LHCN-M2 (cell line): ENCODE measurements around the gene CHRM1. TPM values are rescaled to one million over a fixed set of nuclear protein-coding genes. Genes with fewer than 3 reads are reported as not detected.
"Not testable (repeated sequence)": the region's sequence is repeated elsewhere in the genome, so short reads cannot be mapped to it uniquely, and the experiment has no call there.

Experiments used
- DNase-seq: peaks from one replicate; pipeline ENCODE4 v3.0.0-alpha.2; 2012; ENCODE audit warnings: low read depth
- total RNA-seq: library from RNA; depleted of rRNA; stranded (reverse); fragments of >200 nt; gene quantifications from 2 replicates; pipeline ENCODE4 v1.2.3, GENCODE V29; 2014; rRNA removed

CHRM1 gene
- total RNA-seq, 1 experiment from 2014 or later, result not detected

DNA sequence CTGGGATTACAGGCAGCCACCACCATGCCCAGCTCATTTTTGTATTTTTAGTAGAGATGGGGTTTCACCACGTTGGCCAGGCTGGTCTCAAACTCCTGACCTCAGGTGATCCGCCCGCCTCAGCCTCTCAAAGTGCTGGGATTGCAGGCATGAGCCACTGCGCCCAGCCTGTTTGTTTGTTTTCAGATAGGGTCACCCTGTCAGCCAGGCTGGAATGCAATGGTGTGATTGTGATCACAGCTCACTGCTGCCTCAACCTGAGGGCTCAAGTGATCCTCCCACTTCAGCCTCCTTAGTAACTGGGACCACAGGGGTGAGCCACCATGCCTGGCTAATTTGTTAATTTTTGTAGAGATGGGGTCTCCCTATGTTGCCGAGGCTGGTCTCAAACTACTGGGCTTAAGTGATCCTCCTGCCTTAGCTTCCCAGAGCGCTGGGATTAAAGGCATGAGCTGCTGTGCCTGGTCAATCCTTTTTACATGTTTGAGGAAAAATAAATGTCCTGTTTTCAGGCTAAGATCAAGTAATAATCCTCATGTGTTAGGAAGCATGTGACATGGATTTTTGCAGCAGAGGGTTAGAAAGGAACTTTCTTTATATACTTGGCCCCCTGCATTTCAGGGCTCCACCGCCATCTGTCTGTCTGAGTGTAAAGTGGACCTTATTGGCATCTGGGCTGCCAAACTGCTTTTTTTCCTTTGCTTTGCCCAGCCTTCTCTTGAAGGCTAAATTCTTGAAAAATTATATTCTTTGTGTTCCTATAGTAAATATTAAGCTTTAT, 45.3 kb downstream of the CHRM1 start:
- DNase-seq, result no peak

DNA sequence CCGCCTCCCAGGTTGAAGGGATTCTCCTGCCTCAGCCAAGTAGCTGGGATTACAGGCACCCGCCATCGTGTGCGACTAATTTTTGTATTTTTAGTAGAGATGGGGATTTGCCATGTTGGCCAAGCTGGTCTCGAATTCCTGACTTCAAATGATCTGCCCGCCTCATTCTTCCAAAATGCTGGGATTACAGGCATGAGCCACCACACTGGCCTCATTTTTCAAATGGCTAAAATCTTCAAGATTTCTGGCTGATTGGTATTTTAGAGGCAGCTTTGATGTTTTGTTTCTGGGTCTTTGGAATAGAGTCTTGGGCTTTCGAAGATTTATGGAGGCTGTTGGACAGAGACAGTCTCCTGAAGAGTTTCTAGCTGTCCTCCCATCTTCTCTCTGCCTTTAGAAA, 46.3 kb downstream of the CHRM1 start:
- DNase-seq, result no peak

DNA sequence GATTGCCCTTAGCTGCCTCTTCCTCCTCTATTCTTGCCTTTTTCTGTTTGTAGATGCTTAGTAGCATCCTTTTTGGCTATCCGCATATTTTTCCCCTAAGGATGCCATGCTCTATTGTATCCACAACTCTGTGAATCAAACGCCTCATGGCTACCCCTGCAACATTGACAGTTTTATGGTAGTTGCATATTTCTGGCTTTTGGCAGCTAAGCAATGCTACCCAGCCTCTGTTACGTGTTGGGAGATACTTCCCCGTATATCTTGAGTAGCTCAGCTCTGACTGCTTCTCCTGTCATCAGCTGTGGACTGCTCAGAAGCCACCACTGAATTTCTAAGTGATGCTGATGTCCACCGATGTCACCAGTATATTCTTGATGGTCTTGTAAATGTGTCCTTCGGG, 55.5 kb downstream of the CHRM1 start:
- no peak for DNase-seq

DNA sequence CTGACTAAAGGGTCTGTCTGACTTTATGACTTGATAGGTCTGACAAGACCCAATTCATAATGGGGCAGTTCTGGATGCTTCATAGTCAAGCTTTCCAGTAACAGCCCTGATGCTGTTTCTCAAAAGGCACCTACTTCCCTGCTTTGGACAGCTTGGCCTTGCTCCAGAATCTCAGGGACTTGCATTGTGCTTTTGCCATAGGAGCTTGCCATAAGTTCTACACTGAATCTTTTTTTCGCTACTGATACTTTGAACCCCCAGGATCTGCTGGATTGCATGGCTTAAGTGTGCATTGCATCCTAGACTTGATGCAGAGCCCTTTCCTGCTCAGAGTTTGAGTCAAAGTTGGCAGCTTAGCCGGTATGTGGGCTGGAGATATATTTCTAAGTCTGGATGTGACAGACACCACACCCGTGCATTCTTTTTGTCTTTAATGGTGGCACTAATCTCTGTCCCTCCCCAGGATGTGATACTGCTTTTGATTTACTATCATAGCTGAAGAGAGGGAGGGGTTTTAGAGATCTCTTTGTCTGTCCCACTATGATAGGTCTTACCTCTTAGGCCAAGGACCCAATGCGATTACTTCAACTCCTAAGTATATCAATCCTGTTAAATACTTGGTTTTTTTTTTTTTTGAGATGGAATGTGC, 57.4 kb downstream of the CHRM1 start:
- DNase-seq, result no peak

DNA sequence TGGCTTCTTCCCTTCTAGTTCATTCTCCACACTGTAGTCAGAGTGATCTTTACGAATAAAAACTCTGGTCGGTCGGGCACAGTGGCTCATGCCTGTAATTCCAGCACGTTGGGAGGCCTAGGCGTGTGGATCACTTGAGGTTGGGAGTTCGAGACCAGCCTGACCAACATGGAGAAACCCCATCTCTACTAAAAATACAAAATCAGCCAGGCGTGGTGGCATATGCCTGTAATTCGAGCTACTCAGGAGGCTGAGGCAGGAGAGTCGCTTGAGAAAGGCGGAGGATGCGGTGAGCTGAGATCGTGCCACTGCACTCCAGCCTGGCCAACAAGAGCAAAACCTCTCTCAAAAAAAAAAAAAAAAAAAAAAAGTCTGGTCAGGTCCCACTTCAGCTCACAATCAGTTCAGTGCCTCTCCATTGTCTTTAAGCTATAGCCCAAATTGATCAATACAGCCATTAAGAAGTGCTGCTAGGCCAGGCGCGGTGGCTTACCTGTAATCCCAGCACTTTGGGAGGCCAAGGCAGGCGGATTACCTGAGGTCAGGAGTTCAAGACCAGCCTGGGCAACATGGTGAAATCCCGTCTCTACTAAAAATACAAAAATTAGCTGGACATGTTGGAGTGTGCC, 59.5 kb downstream of the CHRM1 start:
- not testable (repeated sequence) for DNase-seq

DNA sequence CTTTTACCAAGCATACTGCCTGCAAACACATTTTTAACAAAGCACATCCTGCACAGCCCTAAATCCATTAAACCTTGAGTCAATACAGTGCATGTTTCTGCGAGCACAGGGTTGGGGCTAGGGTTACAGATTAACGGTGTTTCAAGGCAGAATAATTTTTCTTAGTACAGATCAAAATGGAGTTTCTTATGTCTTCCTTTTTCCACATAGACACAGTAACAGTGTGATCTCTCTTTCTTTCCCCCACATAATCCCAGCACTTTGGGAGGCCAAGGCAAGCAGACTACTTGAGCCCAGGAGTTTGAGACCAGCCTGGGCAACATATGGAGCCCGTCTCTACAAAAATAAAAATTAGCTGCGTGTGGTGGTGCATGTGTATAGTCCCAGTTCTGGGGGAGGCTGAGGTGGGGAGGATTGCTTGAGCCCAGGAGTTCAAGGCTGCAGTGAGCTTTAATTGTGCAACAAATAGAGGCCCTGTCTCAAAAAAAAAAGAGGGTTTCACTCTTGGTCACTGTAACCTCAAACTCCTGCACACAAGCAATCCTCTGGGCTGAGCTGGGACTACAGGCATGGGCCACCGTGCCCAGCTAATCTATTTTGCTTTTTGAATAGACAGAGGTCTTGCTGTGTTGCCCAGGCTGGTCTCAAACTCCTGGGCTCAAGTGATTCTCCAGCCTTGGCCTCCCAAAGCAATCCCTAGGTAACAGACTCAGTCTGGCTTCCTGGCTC, 60.2 kb downstream of the CHRM1 start:
- no peak for DNase-seq

DNA sequence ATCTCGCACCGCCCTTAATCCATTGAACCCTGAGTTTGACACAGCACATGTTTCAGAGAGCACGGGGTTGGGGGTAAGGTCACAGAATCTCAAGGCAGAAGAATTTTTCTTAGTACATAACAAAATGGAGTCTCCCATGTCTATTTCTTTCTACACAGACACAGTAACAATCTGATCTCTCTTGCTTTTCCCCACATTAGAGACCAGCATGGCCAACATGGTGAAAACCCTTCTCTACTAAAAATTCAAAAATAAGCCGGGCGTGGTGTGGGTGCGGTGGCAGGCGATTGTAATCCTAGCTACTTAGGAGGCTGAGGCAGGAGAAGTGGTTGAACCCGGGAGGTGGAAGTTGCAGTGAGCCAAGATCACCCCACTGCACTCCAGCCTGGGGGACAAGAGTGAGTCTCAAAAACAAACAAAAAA, 61.9 kb downstream of the CHRM1 start:
- DNase-seq, result not testable (repeated sequence)

Other genes with a start within 250 kb of the CHRM1 start
- 11.0 and 16.4 TPM in 2 replicates for gene UQCC3, start 249.7 kb downstream of the CHRM1 start, total RNA-seq
- gene LBHD1, start 249.1 kb downstream of the CHRM1 start, total RNA-seq, result 3.7 and 4.7 TPM in 2 replicates
- 97.0 and 122 TPM in 2 replicates for gene UBXN1, start 242.3 kb downstream of the CHRM1 start, total RNA-seq
- 41.4 and 68.1 TPM in 2 replicates for gene LRRN4CL, start 231.8 kb downstream of the CHRM1 start, total RNA-seq
- 80.1 and 86.2 TPM in 2 replicates for gene BSCL2, start 213.9 kb downstream of the CHRM1 start, total RNA-seq
- not detected in 2 replicates for gene GNG3, start 213.7 kb downstream of the CHRM1 start, total RNA-seq
- 8.7 and 14.4 TPM in 2 replicates for gene HNRNPUL2, start 193.9 kb downstream of the CHRM1 start, total RNA-seq
- 31.8 and 53.4 TPM in 2 replicates for gene TTC9C, start 192.9 kb downstream of the CHRM1 start, total RNA-seq
- gene ZBTB3, start 167.2 kb downstream of the CHRM1 start, total RNA-seq, result 6.7 and 9.2 TPM in 2 replicates
- gene POLR2G, start 159.8 kb downstream of the CHRM1 start, total RNA-seq, result 82.5 and 86.6 TPM in 2 replicates
- gene TAF6L, start 150.0 kb downstream of the CHRM1 start, total RNA-seq, result 21.7 and 25.9 TPM in 2 replicates
- 53.6 and 78.5 TPM in 2 replicates for gene TMEM179B, start 134.0 kb downstream of the CHRM1 start, total RNA-seq
- gene TMEM223, start 129.4 kb downstream of the CHRM1 start, total RNA-seq, result 26.9 and 32.6 TPM in 2 replicates
- 34.2 and 39.6 TPM in 2 replicates for gene NXF1, start 115.9 kb downstream of the CHRM1 start, total RNA-seq
- gene STX5, start 89.3 kb downstream of the CHRM1 start, total RNA-seq, result 21.5 and 25.2 TPM in 2 replicates
- not detected in 2 replicates for gene TEX54, start 88.5 kb downstream of the CHRM1 start, total RNA-seq
- 56.5 and 56.6 TPM in 2 replicates for gene WDR74, start 81.8 kb downstream of the CHRM1 start, total RNA-seq
- 121 and 132 TPM in 2 replicates for gene SLC3A2, start 40.5 kb downstream of the CHRM1 start, total RNA-seq
- gene SLC22A6, start 63.6 kb upstream of the CHRM1 start, total RNA-seq, result not detected in 2 replicates
- gene SLC22A8, start 94.5 kb upstream of the CHRM1 start, total RNA-seq, result not detected in 2 replicates
- gene SLC22A24, start 222.9 kb upstream of the CHRM1 start, total RNA-seq, result not detected in 2 replicates